Esophagus mucosa (tissue), 1 donor: Measurements from ENCODE around the gene PDE9A. TPM values are rescaled to one million over a fixed set of nuclear protein-coding genes. Genes with fewer than 3 reads are reported as not detected.
A peak's percentile ranks its signal among the peaks of the same experiment; 100 is the strongest.
"Not testable (repeated sequence)": the region's sequence is repeated elsewhere in the genome, so short reads cannot be mapped to it uniquely, and the experiment has no call there.

Source experiments
- ATAC-seq: fragments of 200-7000 bp; cut with Tn5 transposase; one replicate; pipeline ENCODE4 v1.9.1; 2020
- total RNA-seq: library from RNA; stranded (reverse); gene quantifications from one replicate; pipeline ENCODE4 v1.2.4, GENCODE V29; 2023
- donor health status: DM: yes; HTN: yes; CAD: no.

The PDE9A gene
- total RNA-seq, 1 donor from 2014 or later, result 1.8 TPM

- ATAC-seq, result no peak
Observed at GRCh38 chr21:42690586-42690985, 37.2 kb downstream of the PDE9A start.

GRCh38 chr21:42691901-42692559 lies 38.6 kb downstream of the PDE9A start:
- no peak for ATAC-seq

DNA sequence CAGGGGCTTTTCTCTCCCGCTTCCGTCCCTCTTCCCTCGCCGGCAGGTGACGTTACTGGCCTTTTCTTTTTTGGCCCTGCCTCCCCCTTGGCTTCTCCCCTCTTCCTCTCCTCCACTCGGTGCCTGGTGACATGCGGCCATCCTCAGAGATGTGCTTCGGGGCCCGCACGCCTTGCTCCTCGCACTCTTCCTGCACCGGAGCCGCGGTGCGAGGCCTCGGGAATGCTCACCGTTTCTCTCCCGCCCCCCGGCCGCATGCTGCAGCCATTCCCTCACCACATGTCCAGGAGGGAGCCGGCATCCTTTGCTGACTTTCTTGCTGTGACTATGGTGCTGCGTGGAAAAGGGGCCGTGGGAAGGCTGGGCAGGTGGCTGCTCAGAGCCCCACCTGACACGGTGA lies 39.3 kb downstream of the PDE9A start:
- ATAC-seq, result no peak

DNA sequence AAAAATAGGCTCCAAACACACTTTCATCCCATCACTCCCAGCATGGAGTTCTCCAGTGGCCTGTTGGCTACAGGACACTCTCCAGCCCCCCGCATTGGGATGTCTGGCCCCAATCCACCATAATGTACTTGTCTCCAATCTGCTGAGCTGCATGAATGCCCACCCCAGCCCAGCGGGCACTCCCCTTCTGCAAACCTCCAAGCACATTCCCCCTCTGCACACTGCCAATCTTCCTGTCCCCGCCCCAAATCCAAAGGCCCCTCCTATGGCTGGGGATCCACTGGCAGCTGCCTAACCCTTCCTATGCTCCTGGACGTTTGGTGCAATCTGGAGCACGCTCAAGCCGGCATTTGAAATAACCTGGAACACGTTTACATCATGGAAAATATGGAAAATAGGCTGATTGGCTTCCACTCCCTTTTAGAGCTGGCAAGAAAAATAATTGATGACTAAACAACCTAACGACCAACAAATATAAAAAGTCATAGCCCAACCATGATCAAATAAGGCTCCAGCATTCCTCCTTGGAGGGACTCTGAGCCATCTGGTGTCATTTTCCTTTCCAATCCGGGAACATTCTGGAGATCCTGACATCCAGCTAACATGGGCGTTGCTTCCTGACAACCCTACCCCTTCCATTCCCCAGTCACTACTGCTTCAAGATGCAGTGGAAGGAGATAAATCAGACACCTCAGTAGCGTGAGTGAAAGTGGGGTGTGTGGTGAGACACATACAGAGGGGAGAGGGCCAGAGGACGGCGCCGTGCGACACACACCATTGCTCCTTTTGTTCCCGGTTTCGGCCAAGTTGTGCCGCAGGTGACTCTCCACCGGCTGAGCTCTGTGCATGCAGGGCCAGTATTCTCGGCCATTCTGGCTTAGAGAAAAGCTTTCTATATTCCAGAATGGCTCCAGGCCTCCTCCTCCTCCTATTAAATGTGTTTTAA lies 41.6 kb downstream of the PDE9A start:
- ATAC-seq, result no peak

GRCh38 chr21:42695697-42696380 lies 42.4 kb downstream of the PDE9A start:
- peak; percentile 44 for ATAC-seq

DNA sequence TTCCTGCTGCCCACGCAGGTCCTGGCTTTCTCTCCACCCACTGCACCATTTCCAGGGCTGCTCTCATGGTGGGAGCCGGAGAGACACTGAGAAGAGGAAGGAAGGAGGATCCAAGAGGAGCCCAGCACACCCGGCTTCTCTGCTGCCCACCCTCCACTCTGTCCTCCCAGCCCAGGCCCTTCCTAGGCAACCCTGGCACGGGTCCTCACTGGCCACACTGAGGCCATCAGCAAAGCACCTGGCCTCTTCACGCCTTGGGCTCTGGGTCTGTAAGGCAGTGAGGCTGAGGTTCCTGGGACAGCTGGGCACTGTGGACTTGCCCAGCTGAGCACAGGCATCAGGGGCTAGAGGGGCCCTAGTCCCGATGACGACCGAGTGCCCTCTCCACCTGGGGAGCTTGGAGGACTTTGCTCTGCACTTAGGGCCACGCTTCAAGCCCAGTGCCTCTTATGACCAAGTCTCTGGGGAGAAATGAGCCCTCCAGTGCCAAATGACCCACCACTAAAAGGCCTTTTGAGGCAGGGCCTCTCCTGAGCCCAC lies 43.1 kb downstream of the PDE9A start:
- no peak for ATAC-seq

GRCh38 chr21:42698733-42699132 lies 45.3 kb downstream of the PDE9A start:
- ATAC-seq, result no peak

GRCh38 chr21:42699196-42699595 lies 45.8 kb downstream of the PDE9A start:
- peak; percentile 12 for ATAC-seq

DNA sequence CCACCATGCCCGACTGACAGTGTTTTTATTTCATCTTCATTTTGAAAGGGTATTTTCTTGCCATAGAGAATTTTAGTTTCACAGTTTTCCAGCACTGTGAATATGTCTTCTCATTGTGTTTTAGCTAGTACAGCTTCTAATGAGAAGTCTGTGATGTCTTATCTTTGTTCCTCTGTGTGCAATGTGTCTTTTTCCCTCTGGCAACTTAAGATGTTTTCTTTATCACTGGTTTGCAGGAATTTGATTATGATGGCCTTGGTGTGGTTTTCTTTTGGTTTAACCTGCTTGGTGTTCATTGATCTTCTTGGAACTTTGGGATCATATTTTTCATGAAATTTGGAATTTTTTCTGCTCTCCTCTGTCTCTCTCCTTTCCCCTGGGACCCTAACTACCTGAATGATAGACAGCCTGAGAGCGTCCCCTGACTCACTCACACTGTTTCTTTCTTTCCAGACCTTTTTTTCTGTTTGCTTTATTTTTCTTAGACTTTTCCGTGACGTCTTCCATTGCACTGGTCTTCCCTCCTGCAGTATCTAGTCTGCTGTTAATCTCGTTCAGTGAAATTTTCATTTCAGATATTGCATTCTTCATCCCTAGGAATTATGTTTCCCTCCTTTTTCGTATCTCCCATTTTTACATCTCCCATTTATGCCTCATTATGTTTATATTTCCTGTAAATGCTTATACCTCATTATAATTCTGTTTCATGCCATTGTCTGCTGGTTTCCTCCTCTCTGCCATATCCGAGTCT lies 48.5 kb downstream of the PDE9A start:
- no peak for ATAC-seq

- no peak for ATAC-seq
Observed at GRCh38 chr21:42702720-42703119, 49.3 kb downstream of the PDE9A start.

DNA sequence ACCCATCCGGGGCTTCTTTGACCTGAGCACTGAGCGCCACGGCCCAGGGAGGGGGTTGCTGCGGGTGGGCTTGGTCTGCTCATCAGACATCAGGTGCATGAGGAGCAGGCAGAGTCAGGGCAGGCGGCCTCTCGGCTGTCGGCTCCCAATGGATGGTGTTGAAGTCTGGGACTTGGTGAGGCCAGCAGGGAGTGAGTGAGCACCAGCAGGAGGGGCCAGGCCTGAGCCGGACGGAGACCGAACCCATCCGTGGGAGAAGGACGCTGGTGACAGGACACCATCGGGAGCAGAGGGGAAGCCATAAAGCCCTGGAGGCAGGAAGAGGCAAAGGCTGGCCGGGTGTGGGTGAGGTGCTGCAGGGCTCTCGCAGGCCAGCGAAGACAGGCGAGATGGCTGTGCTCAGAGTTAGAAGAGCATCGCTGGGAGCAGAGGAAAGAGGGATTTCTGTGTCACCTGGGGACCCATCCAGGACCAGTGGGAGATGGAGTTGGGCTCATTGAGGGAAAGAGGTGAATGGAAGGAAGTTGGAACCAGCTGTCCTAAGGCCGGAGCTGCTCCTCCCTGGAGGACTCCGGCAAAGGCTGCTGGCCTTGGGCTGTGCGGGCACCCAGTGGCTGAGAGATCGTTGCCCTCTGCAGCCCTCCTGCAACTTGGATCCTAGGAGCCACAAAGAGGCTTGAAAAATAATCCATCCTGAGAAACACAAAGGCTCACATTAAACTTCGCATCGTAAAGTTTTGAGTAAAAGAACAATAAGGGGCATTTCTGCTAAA lies 49.9 kb downstream of the PDE9A start:
- peak; percentile 22 for ATAC-seq

- ATAC-seq, result no peak
Observed at GRCh38 chr21:42703965-42704364, 50.5 kb downstream of the PDE9A start.

DNA sequence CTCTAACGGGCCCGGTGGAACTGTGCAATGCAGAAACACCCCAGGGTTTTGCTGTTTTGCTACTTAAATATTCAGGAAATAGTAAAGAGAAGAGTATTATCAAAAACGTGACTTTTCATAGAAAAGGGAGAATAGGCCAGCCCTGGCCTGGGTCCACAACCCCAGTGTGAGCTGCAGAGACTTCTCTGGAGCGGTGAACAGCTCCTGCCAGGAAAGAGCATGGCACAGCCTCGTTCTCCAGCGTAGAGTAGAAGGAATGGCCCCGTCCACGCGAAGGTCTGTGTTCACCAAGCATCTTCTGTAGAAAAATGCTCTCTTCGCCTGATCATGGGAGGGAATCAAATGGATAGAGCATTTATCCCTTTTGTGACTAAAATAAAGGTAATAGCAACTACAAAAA lies 51.4 kb downstream of the PDE9A start:
- ATAC-seq, result no peak

- no peak for ATAC-seq
Observed at GRCh38 chr21:42705346-42705745, 51.9 kb downstream of the PDE9A start.

DNA sequence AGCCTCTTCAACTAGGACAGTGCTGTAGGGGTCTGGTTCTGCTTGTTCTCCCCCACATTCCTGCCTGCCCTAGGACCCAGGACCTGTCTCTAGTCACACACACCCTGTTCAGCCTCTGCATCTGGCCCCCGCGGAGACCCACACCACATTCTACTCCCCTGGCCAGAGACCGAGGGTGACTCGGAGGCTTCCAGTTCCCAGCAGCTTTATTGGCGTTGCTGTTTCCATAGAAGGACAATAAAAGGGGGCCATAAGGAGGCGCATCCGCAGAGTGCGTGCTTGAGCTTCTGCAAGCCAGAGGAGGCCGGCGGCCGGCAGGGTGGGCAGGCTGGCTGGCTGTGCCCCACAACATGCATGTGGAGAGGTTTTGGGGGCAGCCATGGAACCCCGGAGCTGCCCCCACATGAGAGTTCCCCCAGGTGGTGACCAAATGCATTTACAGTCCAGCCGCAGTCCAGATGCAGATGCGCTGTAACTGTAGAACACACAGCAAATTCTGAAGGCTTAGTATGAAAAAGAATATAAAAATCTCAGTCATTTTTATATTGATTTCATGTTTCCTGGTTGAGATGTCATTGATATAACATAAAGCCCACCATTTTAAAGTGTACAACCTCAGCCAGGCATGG lies 52.4 kb downstream of the PDE9A start:
- no peak for ATAC-seq

- no peak for ATAC-seq
Observed at GRCh38 chr21:42706765-42707164, 53.3 kb downstream of the PDE9A start.

DNA sequence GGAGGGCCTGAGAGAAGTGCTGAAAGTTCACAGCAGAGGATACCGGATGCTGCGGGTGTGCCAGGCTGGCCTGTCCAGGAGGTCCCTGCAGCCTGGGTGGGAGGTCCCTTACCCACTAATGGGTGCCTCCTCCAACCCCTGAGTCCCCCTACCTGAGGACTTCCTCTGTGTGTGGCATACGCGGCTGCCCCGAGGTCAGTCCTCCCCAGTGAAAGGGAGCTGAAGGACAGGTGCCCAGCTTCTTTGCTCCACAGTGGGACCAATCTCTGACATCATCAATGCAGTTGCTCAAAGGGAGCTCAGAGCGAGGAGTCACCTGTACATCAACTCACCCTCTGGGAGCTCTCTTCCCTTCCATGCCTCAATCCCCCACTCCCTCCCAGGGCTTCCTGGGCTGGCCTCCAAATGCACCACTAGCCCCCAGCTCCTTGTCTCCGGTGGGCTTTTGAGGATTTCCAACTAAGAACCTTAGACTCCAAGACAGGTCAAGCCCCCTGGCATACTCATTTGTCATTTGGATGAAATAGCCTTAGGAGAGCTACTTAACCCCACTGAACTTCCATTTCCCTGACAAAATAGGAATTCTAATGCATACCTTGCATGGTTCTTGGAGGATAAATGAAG lies 53.9 kb downstream of the PDE9A start:
- no peak for ATAC-seq

GRCh38 chr21:42708107-42708506 lies 54.7 kb downstream of the PDE9A start:
- no peak for ATAC-seq

GRCh38 chr21:42708916-42709315 lies 55.5 kb downstream of the PDE9A start:
- not testable (repeated sequence) for ATAC-seq

DNA sequence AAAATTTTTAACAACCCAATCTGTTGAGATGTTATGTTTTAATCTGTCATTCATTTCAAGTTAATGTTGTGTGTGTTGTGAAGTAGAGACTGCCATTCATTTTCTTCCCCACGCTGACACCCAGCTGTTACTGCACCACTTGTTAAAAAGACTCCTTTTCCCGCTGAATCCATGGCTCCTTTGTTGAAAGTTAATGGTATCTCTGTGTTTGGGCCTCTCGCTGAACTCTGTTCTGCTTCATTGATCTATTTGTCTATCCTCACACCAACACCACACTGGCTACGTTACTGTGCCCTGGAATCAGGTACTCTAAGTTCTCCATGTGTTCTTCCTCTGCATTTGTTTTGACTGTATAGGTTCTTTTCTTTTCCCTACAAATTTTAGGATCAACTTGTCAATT lies 58.2 kb downstream of the PDE9A start:
- ATAC-seq, result no peak
